T-helper 17 cell (primary cell): ENCODE measurements around the gene FAM98C. TPM values are rescaled to one million over a fixed set of nuclear protein-coding genes. Genes with fewer than 3 reads are reported as not detected.
"Not testable (repeated sequence)": the region's sequence is repeated elsewhere in the genome, so short reads cannot be mapped to it uniquely, and the experiment has no call there.

Experiments
- ATAC-seq: fragments of 150-1000 bp; cut with Tn5 transposase; 2 replicates; pipeline ENCODE4 v1.10.0; 2021; ENCODE audit warnings: mild to moderate bottlenecking, moderate library complexity
- DNase-seq, 3 donors: peaks; one replicate each; pipeline versions ENCODE4 v3.0.0 to v3.0.0-alpha.2; 2020 to 2021
- H3K9me3 ChIP-seq: one replicate; pipeline ENCODE4 v1.7.0; 2013; ENCODE audit warnings: low read length, mild to moderate bottlenecking; ENCODE audit not compliant: control insufficient read depth, poor library complexity, severe bottlenecking
- H3K27ac Mint-ChIP-seq: one replicate; pipeline ENCODE4 v1.8.0; 2022; ENCODE audit warnings: mild to moderate bottlenecking, moderate library complexity, mixed read lengths
- H3K27me3 Mint-ChIP-seq: one replicate; pipeline ENCODE4 v1.8.0; 2022; ENCODE audit warnings: mixed read lengths
- H3K36me3 Mint-ChIP-seq: one replicate; pipeline ENCODE4 v1.8.0; 2022; ENCODE audit warnings: low read depth, mixed read lengths
- H3K4me1 Mint-ChIP-seq: one replicate; pipeline ENCODE4 v1.8.0; 2022; ENCODE audit warnings: mild to moderate bottlenecking, mixed read lengths
- H3K4me3 Mint-ChIP-seq: one replicate; pipeline ENCODE4 v1.8.0; 2022; ENCODE audit warnings: mild to moderate bottlenecking, moderate library complexity, mixed read lengths
- total RNA-seq, 4 donors: library from RNA in 2 of 4; stranded (reverse) in 2 of 4; gene quantifications; one replicate each; pipeline ENCODE4 v1.2.3 and lab custom pipeline; 2022 to 2026

Gene FAM98C
- total RNA-seq, 2 donors from 2014 or later: 29.2 to 31.9 TPM

GRCh38 chr19:38412491-38412890 is 9.6 kb downstream of the FAM98C start:
- DNase-seq (no peak), ATAC-seq (no peak)
- H3K27me3 Mint-ChIP-seq: no peaks in the 10 kb centered on the region
- no peaks in the 10 kb centered on the region for H3K9me3 ChIP-seq
- peaks cover 13% of the 10 kb centered on the region for H3K4me1 Mint-ChIP-seq
- no peak overlapping the region for H3K27ac Mint-ChIP-seq
- H3K4me3 Mint-ChIP-seq: no peak overlapping the region
- H3K36me3 Mint-ChIP-seq: no peaks in the 10 kb centered on the region

- H3K27me3 Mint-ChIP-seq: no peaks in the 10 kb centered on the region
Observed at GRCh38 chr19:38412961-38413360, 10.1 kb downstream of the FAM98C start.

GRCh38 chr19:38413416-38413815 is 10.5 kb downstream of the FAM98C start:
- Mint-ChIP-seq H3K36me3 (no peaks in the 10 kb centered on the region), H3K27me3 (no peaks in the 10 kb centered on the region), H3K27ac (no peak overlapping the region), H3K4me3 (no peak overlapping the region), H3K4me1 (peaks cover 19% of the 10 kb centered on the region)
- ATAC-seq (no peak), DNase-seq (no peak)
- H3K9me3 ChIP-seq: no peaks in the 10 kb centered on the region

More at GRCh38 chr19:38412961-38413360, 10.1 kb downstream of the FAM98C start:
- DNase-seq (no peak), ATAC-seq (no peak)
- no peaks in the 10 kb centered on the region for H3K9me3 ChIP-seq
- Mint-ChIP-seq H3K4me3 (no peak overlapping the region), H3K36me3 (no peaks in the 10 kb centered on the region), H3K4me1 (peaks cover 17% of the 10 kb centered on the region), H3K27ac (no peak overlapping the region)

- H3K36me3 Mint-ChIP-seq: no peaks in the 10 kb centered on the region
- H3K27ac Mint-ChIP-seq: peak overlapping the region; percentile 96
- peaks cover 20% of the 10 kb centered on the region for H3K4me1 Mint-ChIP-seq
- H3K9me3 ChIP-seq: no peaks in the 10 kb centered on the region
- no peaks in the 10 kb centered on the region for H3K27me3 Mint-ChIP-seq
- H3K4me3 Mint-ChIP-seq: peak overlapping the region; percentile 95
- no peak for ATAC-seq
- DNase-seq: no peak
Observed at GRCh38 chr19:38417146-38417543, 14.3 kb downstream of the FAM98C start.

GRCh38 chr19:38417544-38418506 is 14.9 kb downstream of the FAM98C start:
- Mint-ChIP-seq H3K27ac (peak overlapping the region; percentile 96), H3K4me3 (peak overlapping the region; percentile 95), H3K4me1 (peaks cover 20% of the 10 kb centered on the region), H3K27me3 (no peaks in the 10 kb centered on the region), H3K36me3 (no peaks in the 10 kb centered on the region)
- no peaks in the 10 kb centered on the region for H3K9me3 ChIP-seq
- DNase-seq: peak in 2 of 3 donors; percentile 30 to 35
- ATAC-seq: peak; percentile 87

- Mint-ChIP-seq H3K4me3 (no peak overlapping the region), H3K36me3 (no peaks in the 10 kb centered on the region), H3K27ac (no peak overlapping the region), H3K27me3 (no peaks in the 10 kb centered on the region), H3K4me1 (peaks cover 23% of the 10 kb centered on the region)
- no peak for DNase-seq
- no peaks in the 10 kb centered on the region for H3K9me3 ChIP-seq
- ATAC-seq: no peak
Observed at GRCh38 chr19:38420935-38421334, 18.0 kb downstream of the FAM98C start.

GRCh38 chr19:38421856-38422255 is 19.0 kb downstream of the FAM98C start:
- Mint-ChIP-seq H3K27me3 (no peaks in the 10 kb centered on the region), H3K36me3 (no peaks in the 10 kb centered on the region), H3K27ac (no peak overlapping the region), H3K4me3 (no peak overlapping the region), H3K4me1 (peaks cover 23% of the 10 kb centered on the region)
- ATAC-seq (no peak), DNase-seq (no peak)
- no peaks in the 10 kb centered on the region for H3K9me3 ChIP-seq

GRCh38 chr19:38422438-38422837 is 19.5 kb downstream of the FAM98C start:
- no peaks in the 10 kb centered on the region for H3K27me3 Mint-ChIP-seq
- no peaks in the 10 kb centered on the region for H3K9me3 ChIP-seq
- no peak overlapping the region for H3K4me3 Mint-ChIP-seq
- DNase-seq (no peak), ATAC-seq (no peak)
- no peak overlapping the region for H3K27ac Mint-ChIP-seq
- H3K36me3 Mint-ChIP-seq: no peaks in the 10 kb centered on the region
- peaks cover 18% of the 10 kb centered on the region for H3K4me1 Mint-ChIP-seq

- Mint-ChIP-seq H3K27ac (no peak overlapping the region), H3K36me3 (no peaks in the 10 kb centered on the region), H3K27me3 (peaks cover 6% of the 10 kb centered on the region), H3K4me3 (no peak overlapping the region), H3K4me1 (peaks cover 13% of the 10 kb centered on the region)
- ATAC-seq (no peak), DNase-seq (no peak)
- no peaks in the 10 kb centered on the region for H3K9me3 ChIP-seq
Observed at GRCh38 chr19:38424272-38424671, 21.4 kb downstream of the FAM98C start.

- Mint-ChIP-seq H3K4me1 (peaks cover 16% of the 10 kb centered on the region), H3K27me3 (peaks cover 10% of the 10 kb centered on the region), H3K4me3 (peak overlapping the region; percentile 70), H3K27ac (no peak overlapping the region), H3K36me3 (no peaks in the 10 kb centered on the region)
- H3K9me3 ChIP-seq: no peaks in the 10 kb centered on the region
- DNase-seq (no peak), ATAC-seq (no peak)
Observed at GRCh38 chr19:38425222-38425809, 22.4 kb downstream of the FAM98C start.

- Mint-ChIP-seq H3K4me3 (peak within 1 kb of the TSS; percentile 75), H3K36me3 (no peaks in the 10 kb centered on the region), H3K27me3 (peaks cover 10% of the 10 kb centered on the region), H3K27ac (peak within 1 kb of the TSS; percentile 77), H3K4me1 (peaks cover 16% of the 10 kb centered on the region)
- H3K9me3 ChIP-seq: no peaks in the 10 kb centered on the region
- peak; percentile 71 for ATAC-seq
- DNase-seq: peak; percentile 27 to 52 (median 50)
Observed at GRCh38 chr19:38425810-38426466, 23.0 kb downstream of the FAM98C start, which contains the start of gene RASGRP4. Gene RASGRP4, minus strand, starts transcription at chr19:38426219. Its CDS starts 128 bp downstream, at chr19:38426091.

GRCh38 chr19:38427035-38427677 is 24.3 kb downstream of the FAM98C start:
- peaks cover 10% of the 10 kb centered on the region for H3K27me3 Mint-ChIP-seq
- DNase-seq: peak in 1 of 3 donors; percentile 25
- H3K36me3 Mint-ChIP-seq: not testable (repeated sequence)

More at GRCh38 chr19:38427035-38427677, 24.3 kb downstream of the FAM98C start:
- peak overlapping the region; percentile 75 for H3K4me3 Mint-ChIP-seq
- ATAC-seq: peak; percentile 87
- H3K27ac Mint-ChIP-seq: peak overlapping the region; percentile 77
- H3K4me1 Mint-ChIP-seq: peaks cover 16% of the 10 kb centered on the region
- H3K9me3 ChIP-seq: not testable (repeated sequence)
